Neural crest cell (in vitro differentiated cells): ENCODE data around the gene CDC123. TPM values are rescaled to one million over a fixed set of nuclear protein-coding genes. Genes with fewer than 3 reads are reported as not detected.
A peak's percentile ranks its signal among the peaks of the same experiment; 100 is the strongest.

Experiments used
- DNase-seq: peaks from one replicate; pipeline ENCODE4 v3.0.0; 2021; ENCODE audit warnings: low read depth, mixed read lengths, low spot score
- H3K27ac Mint-ChIP-seq: one replicate; pipeline ENCODE4 v1.8.0; 2021; ENCODE audit warnings: mild to moderate bottlenecking, mixed read lengths; ENCODE audit not compliant: unreplicated experiment
- H3K27me3 Mint-ChIP-seq: 2 replicates; pipeline ENCODE4 v1.8.0; 2021; ENCODE audit warnings: low read depth, mild to moderate bottlenecking, mixed read lengths
- H3K36me3 Mint-ChIP-seq: 2 replicates; pipeline ENCODE4 v1.8.0; 2021; ENCODE audit warnings: low read depth, mild to moderate bottlenecking, mixed read lengths
- H3K4me1 Mint-ChIP-seq: 2 replicates; pipeline ENCODE4 v1.8.0; 2021; ENCODE audit warnings: mixed read lengths
- H3K4me3 Mint-ChIP-seq: one replicate; pipeline ENCODE4 v1.8.0; 2021; ENCODE audit warnings: mild to moderate bottlenecking, mixed read lengths
- H3K9me3 Mint-ChIP-seq: 2 replicates; pipeline ENCODE4 v1.8.0; 2021; ENCODE audit warnings: mixed read lengths
- CTCF ChIP-seq: fragments of 200-600 bp; sonication (generic); conservative IDR thresholded peaks from 2 replicates; pipeline ENCODE4 v1.5.0; 2021; ENCODE audit warnings: antibody characterized with exemption, mild to moderate bottlenecking
- total RNA-seq: library from RNA; stranded (reverse); gene quantifications from 2 replicates; pipeline ENCODE4 v1.2.1, GENCODE V29; 2021

CDC123 gene
- total RNA-seq, 1 donor from 2014 or later = 111 TPM

GRCh38 chr10:12213621-12214020 lies 17.6 kb downstream of the CDC123 start:
- H3K36me3 Mint-ChIP-seq = peaks cover 31% of the 10 kb centered on the region
- no peak overlapping the region for H3K27ac Mint-ChIP-seq
- no peaks in the 10 kb centered on the region for H3K9me3 Mint-ChIP-seq
- H3K27me3 Mint-ChIP-seq = no peaks in the 10 kb centered on the region
- H3K4me3 Mint-ChIP-seq = no peak overlapping the region
- H3K4me1 Mint-ChIP-seq = no peaks in the 10 kb centered on the region
- no peak for TF ChIP-seq CTCF
- DNase-seq = no peak

GRCh38 chr10:12214093-12214492 lies 18.1 kb downstream of the CDC123 start:
- H3K27ac Mint-ChIP-seq = no peak overlapping the region
- TF ChIP-seq CTCF = no peak
- peaks cover 30% of the 10 kb centered on the region for H3K36me3 Mint-ChIP-seq
- DNase-seq = no peak
- no peaks in the 10 kb centered on the region for H3K4me1 Mint-ChIP-seq
- no peak overlapping the region for H3K4me3 Mint-ChIP-seq
- H3K27me3 Mint-ChIP-seq = no peaks in the 10 kb centered on the region
- no peaks in the 10 kb centered on the region for H3K9me3 Mint-ChIP-seq

- TF ChIP-seq CTCF = peak; percentile 79
- Mint-ChIP-seq H3K4me3 (no peak overlapping the region), H3K27me3 (no peaks in the 10 kb centered on the region), H3K4me1 (no peaks in the 10 kb centered on the region), H3K9me3 (no peaks in the 10 kb centered on the region), H3K36me3 (peaks cover 29% of the 10 kb centered on the region), H3K27ac (no peak overlapping the region)
- DNase-seq = peak; percentile 49
These were observed 18.8 kb downstream of the CDC123 start for GRCh38 chr10:12214763-12215218.

GRCh38 chr10:12218991-12219390 lies 23.0 kb downstream of the CDC123 start:
- Mint-ChIP-seq H3K27me3 (no peaks in the 10 kb centered on the region), H3K9me3 (no peaks in the 10 kb centered on the region), H3K4me1 (no peaks in the 10 kb centered on the region), H3K27ac (no peak overlapping the region), H3K4me3 (no peak overlapping the region), H3K36me3 (peaks cover 26% of the 10 kb centered on the region)
- no peak for TF ChIP-seq CTCF
- no peak for DNase-seq

- no peak for TF ChIP-seq CTCF
- Mint-ChIP-seq H3K27ac (no peak overlapping the region), H3K4me3 (no peak overlapping the region), H3K9me3 (peaks cover 2% of the 10 kb centered on the region), H3K4me1 (no peaks in the 10 kb centered on the region), H3K27me3 (no peaks in the 10 kb centered on the region), H3K36me3 (peaks cover 41% of the 10 kb centered on the region)
- no peak for DNase-seq
These were observed 25.6 kb downstream of the CDC123 start for GRCh38 chr10:12221323-12222298.
